Head of caudate nucleus (tissue), 42 donors: ENCODE results near the gene BOLL.
"Not testable (repeated sequence)": the region's sequence is repeated elsewhere in the genome, so short reads cannot be mapped to it uniquely, and the experiment has no call there.

Source experiments
- DNase-seq, 42 donors: peaks; one replicate each; pipeline versions ENCODE4 v3.0.0 to v3.0.0-alpha.2; 2020 to 2021; ENCODE audit warnings: mixed read lengths in 7 of 42
- intact Hi-C: fragments of 100-400 bp; cut with DNase I; formaldehyde crosslinking; loops from one replicate; pipeline ENCODE4 v1.15.0; 2022

The BOLL gene

DNA sequence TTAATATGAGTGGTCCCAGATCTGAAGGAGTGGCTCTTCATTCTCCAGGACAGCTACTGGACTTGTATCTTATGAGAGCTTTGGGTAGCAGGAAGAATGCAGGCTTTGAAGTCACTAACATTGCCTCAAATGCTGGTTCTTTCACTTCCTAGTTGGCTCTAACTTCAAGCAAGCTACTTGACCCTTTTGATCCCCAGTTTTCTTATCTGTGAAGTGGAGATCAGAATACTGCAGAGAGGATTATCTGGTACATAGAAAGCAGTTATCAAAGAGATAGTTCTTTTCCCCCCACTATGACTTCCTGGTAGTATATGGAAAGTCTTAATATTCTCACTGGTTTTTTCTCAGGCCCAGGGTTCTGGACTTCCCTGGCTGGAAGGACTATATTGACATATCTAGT lies 15.9 kb upstream of the BOLL start:
- DNase-seq = no peak
- intact Hi-C loops = loop anchor here (5.0 to 10.0 kb wide), 3 partner anchors 254 to 496 kb away; no protein-coding TSS in a partner anchor

DNA sequence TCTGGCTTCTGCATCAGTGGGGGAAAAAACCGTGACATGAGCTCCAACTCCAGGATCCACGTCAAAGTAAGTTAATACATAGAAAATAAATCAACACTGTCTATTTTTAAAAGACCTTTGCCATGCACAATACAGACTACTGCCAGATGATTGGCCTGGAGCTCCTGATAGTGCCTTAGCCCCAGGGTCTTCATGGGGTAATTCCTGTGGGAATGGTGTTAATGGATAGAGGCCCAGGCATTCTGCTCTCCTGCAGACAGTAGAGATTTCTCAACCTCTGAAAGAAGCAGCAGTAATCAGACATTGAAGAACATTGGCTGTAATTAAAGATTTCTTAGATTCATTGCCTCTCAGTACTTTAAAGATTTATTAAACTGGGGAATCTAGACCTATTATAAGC lies 15.0 kb upstream of the BOLL start:
- DNase-seq = no peak
- intact Hi-C loops = loop anchor here (5.0 to 10.0 kb wide), 3 partner anchors 255 to 497 kb away; no protein-coding TSS in a partner anchor

DNA sequence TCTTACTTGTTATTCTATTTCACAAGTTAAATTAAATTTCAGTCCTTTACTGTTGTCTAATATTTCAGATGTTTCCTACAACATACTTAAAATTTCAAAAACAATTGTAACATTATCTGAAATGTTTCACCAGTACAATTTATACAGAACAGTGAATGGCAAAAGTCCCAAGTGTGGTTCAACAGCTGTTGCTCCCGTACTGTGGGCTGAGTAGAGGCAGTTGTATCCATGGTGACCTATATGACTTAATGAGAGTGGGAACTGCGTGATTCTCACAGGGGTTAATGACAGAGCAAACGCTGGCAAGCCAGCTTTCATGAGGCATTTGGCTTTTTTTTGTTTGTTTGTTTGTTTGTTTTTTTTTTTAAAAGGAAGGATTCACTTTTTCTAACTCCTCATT lies 13.9 kb upstream of the BOLL start:
- DNase-seq = no peak
- intact Hi-C loops = no loop called here

GRCh38 chr2:197798187-197798586 lies 13.1 kb upstream of the BOLL start:
- intact Hi-C loops = no loop called here
- no peak for DNase-seq

DNA sequence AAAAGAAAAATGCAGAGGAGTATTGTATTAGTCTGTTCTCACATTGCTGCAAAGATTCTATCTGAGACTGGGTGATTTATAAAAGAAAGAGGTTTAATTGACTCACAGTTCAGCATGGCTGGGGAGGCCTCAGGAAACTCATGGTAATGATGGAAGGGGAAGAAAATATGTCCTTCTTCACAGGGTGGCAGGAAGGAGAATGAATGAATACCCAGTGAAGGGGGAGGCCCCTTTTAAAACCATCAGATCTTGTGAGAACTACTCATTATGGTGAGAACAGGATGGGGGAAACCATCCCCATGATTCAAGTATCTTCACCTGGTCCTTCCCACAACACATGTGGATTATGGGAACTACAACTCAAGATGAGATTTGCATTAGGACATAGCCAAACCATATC lies 10.2 kb upstream of the BOLL start:
- no peak for DNase-seq
- intact Hi-C loops = no loop called here

DNA sequence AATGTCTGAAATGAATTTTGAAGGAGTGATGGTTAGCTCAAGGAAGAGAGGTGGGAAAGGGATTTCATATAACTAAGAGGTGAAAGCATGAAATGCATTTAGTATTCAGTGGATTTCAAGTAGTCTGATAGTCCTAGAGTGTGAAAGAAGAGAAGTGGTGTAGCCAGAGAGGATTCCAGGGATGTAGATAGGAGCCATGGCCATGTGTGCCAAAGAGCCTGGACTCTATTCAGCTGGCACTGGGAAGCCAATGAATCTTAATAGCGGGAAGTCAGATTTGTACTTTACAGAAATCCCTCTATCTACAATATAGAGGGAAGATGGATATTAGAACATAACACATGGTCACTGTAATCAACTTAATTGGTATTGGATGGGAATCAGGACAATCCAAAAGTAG lies 8.3 kb upstream of the BOLL start:
- DNase-seq = no peak
- intact Hi-C loops = no loop called here

GRCh38 chr2:197786010-197786877 lies 1.1 kb upstream of the BOLL start:
- peak in 6 of 42 donors; percentile 3 to 38 (median 26) for DNase-seq
- intact Hi-C loops = no loop called here

- intact Hi-C loops = no loop called here
- no peak for DNase-seq
Measured at GRCh38 chr2:197782126-197782525, 3.0 kb downstream of the BOLL start.

DNA sequence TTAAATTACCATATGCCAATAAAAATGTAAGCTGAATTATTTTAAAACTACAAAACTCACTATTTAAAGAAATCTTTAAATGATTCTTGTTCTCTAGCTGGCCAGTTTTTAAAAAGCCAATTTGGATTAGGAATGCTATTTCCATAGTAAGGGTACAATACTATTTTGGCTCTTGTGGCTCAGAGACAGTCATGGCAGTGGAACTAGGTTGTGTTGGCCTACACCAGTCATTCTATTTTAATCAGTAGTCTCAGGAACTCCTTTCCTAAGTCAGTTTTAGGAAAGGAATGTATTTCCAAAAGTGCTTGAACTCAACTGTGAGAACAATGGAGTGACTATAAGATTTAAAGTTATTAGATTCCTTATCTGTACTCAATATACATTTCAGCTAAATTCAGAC lies 5.9 kb downstream of the BOLL start:
- DNase-seq = no peak
- intact Hi-C loops = loop anchor here (5.0 kb wide), 1 partner anchor 72 kb away; the partner anchor contains the start of gene MARS2

- peak in 6 of 42 donors; percentile 15 to 58 (median 29) for DNase-seq
- intact Hi-C loops = loop anchor here (5.0 kb wide), 1 partner anchor 71 kb away; the partner anchor contains the start of gene MARS2
Measured at GRCh38 chr2:197777823-197778407, 7.2 kb downstream of the BOLL start.

DNA sequence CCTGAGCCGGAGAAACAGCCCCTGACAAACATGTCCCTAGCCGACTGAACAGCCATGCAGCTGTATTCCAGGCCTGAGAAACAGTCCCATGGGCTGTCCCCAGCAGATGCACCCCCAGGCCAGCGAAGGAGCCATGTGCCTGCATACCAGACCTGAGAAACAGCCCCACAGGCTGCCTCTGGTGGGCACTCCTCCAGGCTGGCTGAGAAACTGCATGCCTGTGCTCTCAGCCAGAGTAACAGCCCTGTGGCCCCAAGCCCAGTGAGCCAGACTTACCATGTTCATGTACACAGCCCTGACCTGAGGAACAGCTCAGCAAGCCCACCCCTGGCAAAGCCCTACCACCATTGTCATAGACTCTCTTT lies 24.8 kb downstream of the BOLL start:
- DNase-seq = no peak
- intact Hi-C loops = no loop called here

DNA sequence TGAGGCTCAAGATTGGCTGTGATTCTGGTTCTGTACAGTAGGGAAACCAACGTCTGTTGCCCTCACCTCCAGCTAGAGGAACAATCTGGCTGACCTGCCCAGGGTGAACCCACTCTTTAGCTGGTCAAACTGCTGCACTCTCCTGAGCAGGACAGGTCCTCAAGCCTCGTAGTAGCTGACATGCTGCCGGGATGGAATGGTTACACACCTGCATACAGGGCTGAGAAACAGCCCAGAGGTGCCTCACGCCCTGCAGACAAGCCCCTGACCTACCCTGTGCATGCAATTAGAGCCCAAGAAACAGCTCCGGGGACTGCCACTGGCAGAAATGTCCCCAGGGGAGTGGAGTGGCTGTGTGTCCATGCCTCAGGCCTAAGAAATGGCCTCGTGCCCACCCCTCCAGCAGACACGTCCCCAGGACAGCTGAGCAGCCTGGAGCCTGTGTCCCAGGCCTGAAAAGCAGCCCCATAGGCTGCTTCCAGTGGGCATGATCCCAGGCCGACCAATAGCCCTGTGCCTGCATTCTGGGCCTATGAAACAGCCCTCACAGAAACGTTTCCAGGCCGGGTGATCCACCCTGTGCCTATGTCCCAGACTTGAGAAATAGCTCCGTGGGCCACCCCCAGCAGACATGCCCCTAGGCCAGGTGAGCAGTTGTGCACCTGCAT lies 25.4 kb downstream of the BOLL start:
- intact Hi-C loops = no loop called here
- no peak for DNase-seq

DNA sequence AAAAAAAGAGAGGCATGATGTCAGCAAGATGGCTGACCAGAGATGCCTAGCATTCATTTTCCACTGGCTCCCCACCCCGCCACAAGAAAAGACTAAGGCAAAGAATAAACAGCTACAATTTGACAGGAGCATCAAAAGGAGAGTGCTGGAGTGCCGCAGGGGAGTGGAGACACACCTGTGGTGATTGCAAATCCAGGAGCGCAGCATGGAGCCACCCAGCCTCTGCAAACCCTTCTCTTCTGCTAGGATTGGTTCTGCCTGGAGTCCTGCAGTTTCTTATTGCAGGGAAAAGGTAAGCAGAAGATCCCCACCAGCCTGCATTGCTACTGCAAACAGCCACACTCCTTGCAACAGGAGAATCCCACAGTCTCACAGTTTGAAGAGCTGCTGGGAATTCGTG lies 26.1 kb downstream of the BOLL start:
- DNase-seq = no peak
- intact Hi-C loops = no loop called here

GRCh38 chr2:197740200-197740599 lies 44.9 kb downstream of the BOLL start:
- intact Hi-C loops = no loop called here
- DNase-seq = no peak

DNA sequence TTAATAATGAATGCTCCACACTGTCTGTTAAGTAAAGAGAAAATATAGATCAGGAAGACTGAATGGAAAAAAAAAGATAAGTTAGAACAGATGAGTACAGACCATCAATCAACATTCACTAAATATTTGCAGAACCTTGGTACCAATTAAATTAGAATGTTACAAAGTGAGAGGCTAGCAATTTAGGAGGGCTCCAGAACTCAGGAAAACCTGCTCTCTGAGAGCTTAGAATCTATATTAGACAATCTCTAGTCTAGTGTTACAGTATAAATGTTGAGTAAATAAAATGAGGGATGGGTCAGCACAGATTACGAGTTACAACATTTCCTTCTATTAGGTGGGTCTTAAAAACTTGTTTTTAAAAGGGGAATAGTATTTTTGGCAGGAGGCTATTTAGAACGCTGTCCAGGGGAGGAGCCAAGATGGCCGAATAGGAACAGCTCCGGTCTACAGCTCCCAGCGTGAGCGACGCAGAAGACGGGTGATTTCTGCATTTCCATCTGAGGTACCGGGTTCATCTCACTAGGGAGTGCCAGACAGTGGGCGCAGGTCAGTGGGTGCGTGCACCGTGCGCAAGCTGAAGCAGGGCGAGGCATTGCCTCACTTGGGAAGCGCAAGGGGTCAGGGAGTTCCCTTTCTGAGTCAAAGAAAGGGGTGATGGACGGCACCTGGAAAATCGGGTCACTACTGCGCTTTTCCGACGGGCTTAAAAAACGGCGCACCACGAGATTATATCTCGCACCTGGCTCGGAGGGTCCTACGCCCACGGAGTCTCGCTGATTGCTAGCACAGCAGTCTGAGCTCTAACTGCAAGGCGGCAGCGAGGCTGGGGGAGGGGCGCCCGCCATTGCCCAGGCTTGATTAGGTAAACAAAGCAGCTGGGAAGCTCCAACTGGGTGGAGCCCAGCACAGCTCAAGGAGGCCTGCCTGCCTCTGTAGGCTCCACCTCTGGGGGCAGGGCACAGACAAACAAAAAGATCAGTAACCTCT lies 56.3 kb downstream of the BOLL start:
- intact Hi-C loops, DNase-seq: not testable (repeated sequence)

DNA sequence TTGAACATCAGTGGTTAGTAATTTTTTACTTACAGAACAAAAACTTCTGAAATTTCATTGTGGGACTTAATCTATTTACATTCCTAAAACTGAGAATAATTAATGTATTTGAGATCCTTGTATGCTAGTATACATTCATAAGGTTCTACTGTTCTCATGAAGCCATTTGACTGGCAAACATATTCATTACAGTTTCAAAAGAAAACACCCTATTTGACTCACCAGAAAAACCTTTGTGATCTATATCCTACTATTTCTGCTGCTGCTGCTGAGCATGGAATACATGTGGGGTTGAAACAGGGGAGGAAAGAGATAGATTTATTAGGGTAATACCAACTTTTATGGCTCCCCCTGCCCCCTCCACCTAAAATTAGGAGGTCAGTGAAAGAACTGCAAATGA lies 58.1 kb downstream of the BOLL start:
- DNase-seq = no peak
- intact Hi-C loops = no loop called here

DNA sequence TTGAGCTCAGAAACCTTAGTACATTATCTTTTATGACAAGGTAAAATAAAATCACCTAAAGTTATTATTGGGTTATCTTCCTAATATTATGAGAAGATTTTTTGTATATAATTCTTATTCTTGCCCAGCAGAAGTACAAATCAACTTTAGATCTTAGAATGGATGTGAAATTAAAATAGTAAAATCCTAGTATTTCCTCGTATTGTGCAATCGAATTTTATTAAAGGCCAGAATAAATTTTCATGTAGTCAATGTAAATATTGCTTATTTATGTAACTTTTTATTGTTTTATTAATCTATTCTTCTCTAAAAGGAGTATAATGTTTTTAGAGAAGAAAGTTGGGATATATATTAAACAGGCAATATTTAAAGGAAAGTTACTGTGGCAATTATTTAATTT lies 67.3 kb downstream of the BOLL start:
- DNase-seq = no peak
- intact Hi-C loops = no loop called here

DNA sequence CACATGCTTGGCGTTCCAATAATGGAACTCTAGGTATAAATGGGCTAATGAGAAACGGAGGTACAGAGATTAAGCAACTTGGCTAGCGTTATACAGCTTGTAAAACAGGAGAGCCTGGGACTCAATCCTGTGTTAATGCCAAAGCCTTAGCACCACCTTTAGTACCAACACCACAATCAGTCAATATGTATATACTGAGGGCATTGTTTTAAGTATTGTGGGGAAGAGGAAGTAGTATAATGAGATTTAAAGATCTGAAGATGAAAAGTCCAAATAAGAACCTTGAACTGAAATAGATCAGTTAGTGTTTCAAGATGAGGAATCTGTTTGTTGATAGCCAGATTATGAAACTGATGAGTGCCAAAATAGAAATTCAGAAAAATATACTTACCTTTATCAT lies 71.8 kb downstream of the BOLL start:
- no peak for DNase-seq
- intact Hi-C loops = no loop called here

GRCh38 chr2:197711578-197711977 lies 73.5 kb downstream of the BOLL start:
- intact Hi-C loops = no loop called here
- no peak for DNase-seq
